Measurements from ENCODE around the gene AXIN2.

DNA sequence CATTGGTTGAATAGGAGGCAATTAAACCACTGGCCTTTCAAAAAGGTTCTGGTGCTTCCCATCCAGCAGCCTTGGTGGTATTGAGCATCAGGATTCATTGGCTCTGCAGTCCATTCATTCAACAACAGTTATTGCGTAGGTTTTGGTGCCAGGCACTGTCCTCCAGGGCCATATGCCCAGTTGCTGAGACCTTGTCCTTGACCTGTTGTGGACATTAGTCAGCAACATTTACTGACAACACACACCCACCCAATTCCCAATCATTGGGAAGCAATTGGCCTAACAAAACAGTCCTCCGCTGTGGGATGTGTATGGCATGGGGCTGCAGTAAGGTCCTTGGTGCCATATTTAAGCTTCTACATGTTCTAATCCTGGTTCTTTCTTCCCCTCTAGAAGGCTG is 82.2 kb downstream of the AXIN2 start:
- TF ChIP-seq, protein P1, sequence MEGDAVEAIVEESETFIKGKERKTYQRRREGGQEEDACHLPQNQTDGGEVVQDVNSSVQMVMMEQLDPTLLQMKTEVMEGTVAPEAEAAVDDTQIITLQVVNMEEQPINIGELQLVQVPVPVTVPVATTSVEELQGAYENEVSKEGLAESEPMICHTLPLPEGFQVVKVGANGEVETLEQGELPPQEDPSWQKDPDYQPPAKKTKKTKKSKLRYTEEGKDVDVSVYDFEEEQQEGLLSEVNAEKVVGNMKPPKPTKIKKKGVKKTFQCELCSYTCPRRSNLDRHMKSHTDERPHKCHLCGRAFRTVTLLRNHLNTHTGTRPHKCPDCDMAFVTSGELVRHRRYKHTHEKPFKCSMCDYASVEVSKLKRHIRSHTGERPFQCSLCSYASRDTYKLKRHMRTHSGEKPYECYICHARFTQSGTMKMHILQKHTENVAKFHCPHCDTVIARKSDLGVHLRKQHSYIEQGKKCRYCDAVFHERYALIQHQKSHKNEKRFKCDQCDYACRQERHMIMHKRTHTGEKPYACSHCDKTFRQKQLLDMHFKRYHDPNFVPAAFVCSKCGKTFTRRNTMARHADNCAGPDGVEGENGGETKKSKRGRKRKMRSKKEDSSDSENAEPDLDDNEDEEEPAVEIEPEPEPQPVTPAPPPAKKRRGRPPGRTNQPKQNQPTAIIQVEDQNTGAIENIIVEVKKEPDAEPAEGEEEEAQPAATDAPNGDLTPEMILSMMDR (IDR thresholded peaks at IDR 0.05): no peak
- TF ChIP-seq POLR2A (IDR thresholded peaks at IDR 0.05): no peak
